H1 (cell line): ENCODE measurements around the gene KCNA1. TPM values are rescaled to one million over a fixed set of nuclear protein-coding genes. Genes with fewer than 3 reads are reported as not detected.

Experiments
- CTCF ChIA-PET: fragments of 300-600 bp; sonication (Branson Sonifier 250); formaldehyde crosslinking; loops from one replicate; lab custom pipeline; 2021; ENCODE audit not compliant: partially characterized antibody; lab: Charles Lee
- POLR2A ChIA-PET: fragments of 300-600 bp; sonication (Branson Sonifier 250); formaldehyde crosslinking; loops from one replicate; lab custom pipeline; 2021; ENCODE audit warnings: inconsistent platforms; ENCODE audit not compliant: partially characterized antibody; lab: Charles Lee
- DNase-seq, 2 experiments: peaks; one replicate each; pipeline versions ENCODE4 v3.0.0 to v3.0.0-alpha.2; 2010 to 2022; ENCODE audit warnings: low spot score in 2 of 2, low read depth in 1 of 2, mixed read lengths in 1 of 2
- FAIRE-seq: peaks from 2 replicates; lab custom pipeline; 2011; peaks lifted over from hg19 to GRCh38; lab: Jason Lieb, UNC
- H2AFZ ChIP-seq: 2 replicates; pipeline ENCODE4 v1.8.1; 2012; ENCODE audit warnings: low read length, inconsistent platforms
- H2AK5ac ChIP-seq: 2 replicates; pipeline ENCODE4 v1.6.1; 2013; ENCODE audit warnings: low read depth, low read length
- H2BK120ac ChIP-seq: replicated peaks from 2 replicates; pipeline ENCODE3; 2013; ENCODE audit warnings: low read depth, low read length, inconsistent platforms
- H2BK12ac ChIP-seq: 2 replicates; pipeline ENCODE4 v1.6.1; 2013; ENCODE audit warnings: low read depth, low read length
- H2BK15ac ChIP-seq: 2 replicates; pipeline ENCODE4 v1.6.1; 2013; ENCODE audit warnings: low read length
- H2BK20ac ChIP-seq: 2 replicates; pipeline ENCODE4 v1.6.1; 2013; ENCODE audit warnings: low read length
- H2BK5ac ChIP-seq: 2 replicates; pipeline ENCODE4 v1.6.1; 2013; ENCODE audit warnings: low read depth, low read length
- H3K14ac ChIP-seq: 2 replicates; pipeline ENCODE4 v1.6.1; 2013; ENCODE audit warnings: inconsistent platforms; ENCODE audit not compliant: insufficient read length
- H3K18ac ChIP-seq: 2 replicates; pipeline ENCODE4 v1.6.1; 2013; ENCODE audit warnings: low read length; ENCODE audit errors: extremely low read depth
- H3K23ac ChIP-seq: 2 replicates; pipeline ENCODE4 v1.6.1; 2013; ENCODE audit warnings: inconsistent platforms; ENCODE audit not compliant: insufficient read length
- H3K23me2 ChIP-seq: 2 replicates; pipeline ENCODE4 v1.6.1; 2013; ENCODE audit warnings: low read depth, low read length
- H3K27ac ChIP-seq: 2 replicates; pipeline ENCODE4 v1.6.1; 2011; ENCODE audit warnings: low read depth, low read length, inconsistent platforms
- H3K27me3 ChIP-seq, 4 experiments: replicated peaks in 1 of 4; 1 replicate in 1 of 4; 2 replicates in 3 of 4; pipeline versions ENCODE4 v1.6.1 to v1.8.1; 2011 to 2013; ENCODE audit warnings: low read length in 3 of 4, mild to moderate bottlenecking in 3 of 4, inconsistent platforms in 2 of 4, mixed read lengths in 2 of 4, moderate library complexity in 1 of 4; ENCODE audit not compliant: control insufficient read depth in 3 of 4, insufficient read depth in 3 of 4; ENCODE audit errors: extremely low read depth in 1 of 4
- H3K36me3 ChIP-seq, 4 experiments: 2 replicates each; pipeline versions ENCODE4 v1.6.1 to v1.8.1; 2011 to 2013; ENCODE audit warnings: mild to moderate bottlenecking in 4 of 4, low read length in 3 of 4, moderate library complexity in 2 of 4, control low read depth in 1 of 4, inconsistent platforms in 1 of 4; ENCODE audit not compliant: insufficient read depth in 4 of 4, control insufficient read depth in 2 of 4
- H3K4ac ChIP-seq: replicated peaks from 2 replicates; pipeline ENCODE3; 2013; ENCODE audit warnings: low read length, low read depth, mixed read lengths, inconsistent platforms; ENCODE audit not compliant: insufficient read length
- H3K4me1 ChIP-seq, 4 experiments: replicated peaks in 1 of 4; 1 replicate in 1 of 4; 2 replicates in 3 of 4; pipeline versions ENCODE4 v1.6.1 to v1.8.1; 2011 to 2013; ENCODE audit warnings: low read length in 3 of 4, inconsistent platforms in 2 of 4, mixed read lengths in 1 of 4; ENCODE audit not compliant: insufficient read depth in 4 of 4, control insufficient read depth in 3 of 4
- H3K4me2 ChIP-seq, 2 experiments: 2 replicates each; pipeline versions ENCODE4 v1.6.1 to v1.8.1; 2011 to 2013; ENCODE audit warnings: low read depth in 2 of 2, low read length in 2 of 2, control low read depth in 1 of 2, inconsistent platforms in 1 of 2, mild to moderate bottlenecking in 1 of 2; ENCODE audit not compliant: insufficient read depth in 1 of 2
- H3K4me3 ChIP-seq, 4 experiments: fragments of 200-600, 300-600 bp in 1 of 4; sonication (generic), shearing (Covaris generic), sonication (Bioruptor Twin) in 1 of 4; 2 replicates each; pipeline versions ENCODE4 v1.5.1 to v1.8.1; 2011 to 2016; ENCODE audit warnings: low read length in 4 of 4, low read depth in 3 of 4, control low read depth in 2 of 4, inconsistent platforms in 2 of 4, mild to moderate bottlenecking in 2 of 4, mixed read lengths in 1 of 4, moderate library complexity in 1 of 4; ENCODE audit not compliant: insufficient read depth in 2 of 4; ENCODE audit errors: extremely low read depth in 1 of 4
- H3K56ac ChIP-seq: replicated peaks from 2 replicates; pipeline ENCODE3; 2013; ENCODE audit warnings: low read depth, mild to moderate bottlenecking, mixed read lengths, low read length, inconsistent platforms; ENCODE audit not compliant: insufficient read length
- H3K79me1 ChIP-seq: 2 replicates; pipeline ENCODE4 v1.6.1; 2013; ENCODE audit warnings: low read depth, low read length, control low read depth
- H3K79me2 ChIP-seq, 2 experiments: 2 replicates each; pipeline versions ENCODE4 v1.6.1 to v1.8.1; 2012 to 2013; ENCODE audit warnings: low read length in 2 of 2, mild to moderate bottlenecking in 2 of 2, inconsistent platforms in 1 of 2; ENCODE audit not compliant: insufficient read depth in 2 of 2, control insufficient read depth in 1 of 2
- H3K9ac ChIP-seq, 4 experiments: replicated peaks in 1 of 4; 1 replicate in 1 of 4; 2 replicates in 3 of 4; pipeline versions ENCODE4 v1.6.1 to v1.8.1; 2011 to 2013; ENCODE audit warnings: low read depth in 3 of 4, low read length in 3 of 4, control low read depth in 2 of 4, mild to moderate bottlenecking in 2 of 4, moderate library complexity in 2 of 4, inconsistent platforms in 1 of 4; ENCODE audit errors: extremely low read depth in 1 of 4
- H3K9me3 ChIP-seq, 2 experiments: 2 replicates each; pipeline versions ENCODE4 v1.6.1 to v1.8.1; 2012 to 2013; ENCODE audit warnings: mild to moderate bottlenecking in 2 of 2, moderate library complexity in 2 of 2, control low read depth in 1 of 2, inconsistent platforms in 1 of 2, low read depth in 1 of 2, low read length in 1 of 2, mixed read lengths in 1 of 2; ENCODE audit not compliant: insufficient read depth in 2 of 2
- H4K20me1 ChIP-seq, 2 experiments: replicated peaks in 1 of 2; 2 replicates each; pipeline versions ENCODE3 to v1.8.1; 2011 to 2013; ENCODE audit warnings: inconsistent platforms in 2 of 2, low read length in 2 of 2, mild to moderate bottlenecking in 1 of 2; ENCODE audit not compliant: insufficient read depth in 2 of 2, control insufficient read depth in 1 of 2
- H4K5ac ChIP-seq: 2 replicates; pipeline ENCODE4 v1.6.1; 2013; ENCODE audit warnings: low read length, low read depth, mixed read lengths, inconsistent platforms; ENCODE audit not compliant: insufficient read length
- H4K8ac ChIP-seq: 2 replicates; pipeline ENCODE4 v1.8.0; 2013; ENCODE audit warnings: mild to moderate bottlenecking, moderate library complexity, low read length, inconsistent platforms; ENCODE audit not compliant: insufficient read depth; ENCODE audit errors: extremely low read depth
- H4K91ac ChIP-seq: replicated peaks from 2 replicates; pipeline ENCODE3; 2013; ENCODE audit warnings: low read length, mixed read lengths, inconsistent platforms; ENCODE audit not compliant: insufficient read length
- MAX ChIP-seq: IDR thresholded peaks from 2 replicates; pipeline ENCODE4 v1.6.1; 2012; ENCODE audit warnings: inconsistent platforms
- SIN3A ChIP-seq, 2 experiments: IDR thresholded peaks in 1 of 2; conservative IDR thresholded peaks in 1 of 2; 2 replicates each; pipeline ENCODE4 v1.6.1; 2011 to 2012; ENCODE audit warnings: low read length in 2 of 2, improper control_type of control experiment in 1 of 2, low read depth in 1 of 2, mild to moderate bottlenecking in 1 of 2
- TEAD4 ChIP-seq: IDR thresholded peaks from 2 replicates; pipeline ENCODE4 v1.6.1; 2012; ENCODE audit warnings: low read depth, low read length, inconsistent platforms, mixed read lengths
- WGBS, 2 experiments: shearing (Covaris generic) in 1 of 2; methylation state at CpG; one replicate each; pipeline versions ENCODE4 v1.1.6 to v1.1.7; 2013 to 2015; ENCODE audit warnings: low lambda C conversion rate in 2 of 2, mixed read lengths in 2 of 2, inconsistent platforms in 1 of 2, low coverage in 1 of 2, missing lambda C conversion rate in 1 of 2; ENCODE audit not compliant: insufficient replicate concordance in 2 of 2, insufficient coverage in 1 of 2, insufficient read length in 1 of 2; ENCODE audit errors: extremely low coverage in 1 of 2, missing lambda C conversion rate in 1 of 2; 5-methylcytosine and 5-hydroxymethylcytosine counted together
- polyA plus RNA-seq, 7 experiments: library from polyadenylated mRNA; depleted of rRNA in 3 of 7; stranded (reverse) in 5 of 7; unstranded in 2 of 7; fragments of >200 nt in 5 of 7; fragments of 200-250 nt in 2 of 7; gene quantifications; 1 replicate in 5 of 7; 2 replicates in 1 of 7; 4 replicates in 1 of 7; pipeline versions ENCODE4 v1.2.1 to v1.2.3, GENCODE V29; 2011 to 2013; ENCODE audit warnings: missing spikeins in 2 of 7, mixed read lengths in 2 of 7
- total RNA-seq: library from RNA; stranded (reverse); fragmentation: NEBNext Ultra II Directional; extraction: Animal tissue kit (Norgen Biotek cat#: 25700); gene quantifications from 2 replicates; pipeline ENCODE4 v1.2.1, GENCODE V29; 2021

Gene KCNA1
- total and polyA plus RNA-seq, 2 of the 8 experiments (the other 6 are each of a cell fraction or from before 2014, with no cell fraction given): 0.23 to 0.30 TPM

- Histone ChIP-seq H4K20me1 (no peaks in the 10 kb centered on the region), H3K36me3 (no peaks in the 10 kb centered on the region), H2BK15ac (no peak overlapping the region), H3K9ac (no peak overlapping the region), H3K23me2 (no peaks in the 10 kb centered on the region), H3K79me1 (no peaks in the 10 kb centered on the region), H3K23ac (no peak overlapping the region), H2BK20ac (no peak overlapping the region), H4K91ac (no peak overlapping the region), H2BK120ac (no peak overlapping the region), H2BK5ac (no peak overlapping the region), H4K8ac (no peak overlapping the region), H3K4me3 (no peak overlapping the region), H3K56ac (no peak overlapping the region), H3K9me3 (no peaks in the 10 kb centered on the region), H4K5ac (no peak overlapping the region), H3K79me2 (no peaks in the 10 kb centered on the region), H3K4ac (no peak overlapping the region), H3K14ac (no peak overlapping the region), H2BK12ac (no peak overlapping the region), H2AK5ac (no peak overlapping the region), H3K4me2 (no peak overlapping the region), H2AFZ (no peak overlapping the region), H3K4me1 (no peaks in the 10 kb centered on the region), H3K27ac (no peak overlapping the region), H3K18ac (no peak overlapping the region), H3K27me3 (no peaks in the 10 kb centered on the region)
- FAIRE-seq (no peak), DNase-seq (no peak)
- 93% methylated on average over 7 of the region's 9 CpGs; no CpG with 5 or more reads in 1 of the 2 experiments for WGBS, 2 experiments
- no peak for TF ChIP-seq MAX
- no peak for TF ChIP-seq SIN3A (conservative IDR thresholded peaks at IDR 0.05 in 1 of 2, IDR thresholded peaks at IDR 0.05 in 1 of 2; ENCODE audit: low read depth in 1 of 2, low read length in 2 of 2)
- no peak for TF ChIP-seq TEAD4
- ChIA-PET CTCF (interaction anchor here (0.6 to 9.3 kb wide), 4 partner anchors 15 to 129 kb away, joined by 3 to 107 read pairs (median 4); no protein-coding TSS in a partner anchor), POLR2A (no interaction called here)
Measured at GRCh38 chr12:4871514-4871913, 38.2 kb upstream of the KCNA1 start.
